NCI-H2107 treated with DMSO at 0.1 percent for 48 hours (cell line): ENCODE measurements around the gene PDPR.
"Not testable (repeated sequence)": the region's sequence is repeated elsewhere in the genome, so short reads cannot be mapped to it uniquely, and the experiment has no call there.

Source experiments
- DNase-seq: peaks from one replicate; lab custom pipeline; 2025; ENCODE audit not compliant: unreplicated experiment; lab: John Stamatoyannopoulos, UW

PDPR gene

GRCh38 chr16:70113982-70114826 is at the start of gene PDPR:
Gene PDPR, plus strand, starts transcription at chr16:70114332. Its CDS starts 6,161 bp downstream, at chr16:70120493.
- peak; percentile 56 for DNase-seq

DNA sequence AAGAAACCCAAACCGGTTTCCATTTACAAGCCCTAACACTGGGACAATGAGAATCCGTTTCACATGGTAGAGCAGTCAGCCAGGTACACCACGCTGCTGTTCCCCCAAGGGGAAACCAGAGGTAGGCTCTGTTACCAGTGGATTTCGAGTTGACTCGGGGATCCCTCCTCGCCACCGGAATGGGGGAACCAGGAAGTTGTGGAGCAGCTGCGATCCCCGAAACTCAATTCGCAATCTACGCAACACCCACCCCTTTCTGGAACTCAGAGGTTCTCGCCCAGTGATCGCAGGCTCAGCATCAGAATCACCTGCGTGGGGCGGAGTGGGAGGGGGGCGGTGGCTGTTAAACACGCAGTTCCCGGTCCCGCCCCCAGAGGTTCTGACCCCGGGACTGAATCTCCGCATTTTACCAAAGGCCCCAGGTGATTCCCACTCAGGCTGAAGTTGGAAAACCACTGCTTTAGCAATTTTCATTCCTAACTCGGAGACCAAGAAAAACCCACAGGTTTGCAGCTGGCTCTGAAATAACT is 49.2 kb upstream of the PDPR start:
- not testable (repeated sequence) for DNase-seq

DNA sequence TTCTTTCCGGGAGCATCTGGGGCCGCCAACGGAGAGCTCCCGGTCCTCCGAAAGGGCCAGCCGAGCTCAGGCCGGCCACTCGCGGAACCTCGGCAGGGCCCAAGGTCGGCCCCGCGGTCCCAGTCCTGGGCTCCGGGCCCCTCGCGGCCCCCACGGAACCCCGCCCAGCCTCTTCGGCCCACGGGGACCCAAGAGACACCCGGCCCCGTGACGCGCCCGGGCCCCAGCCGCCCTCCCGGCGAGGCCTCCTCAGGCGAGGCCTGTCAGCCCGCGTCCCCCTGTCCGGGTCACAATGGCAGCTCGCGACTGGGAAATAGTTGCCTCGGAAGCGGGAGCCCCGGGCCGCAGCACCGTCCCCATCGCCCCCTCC is 48.8 kb upstream of the PDPR start:
- not testable (repeated sequence) for DNase-seq

GRCh38 chr16:70065746-70066658 is 48.1 kb upstream of the PDPR start:
- peak; percentile 51 for DNase-seq

DNA sequence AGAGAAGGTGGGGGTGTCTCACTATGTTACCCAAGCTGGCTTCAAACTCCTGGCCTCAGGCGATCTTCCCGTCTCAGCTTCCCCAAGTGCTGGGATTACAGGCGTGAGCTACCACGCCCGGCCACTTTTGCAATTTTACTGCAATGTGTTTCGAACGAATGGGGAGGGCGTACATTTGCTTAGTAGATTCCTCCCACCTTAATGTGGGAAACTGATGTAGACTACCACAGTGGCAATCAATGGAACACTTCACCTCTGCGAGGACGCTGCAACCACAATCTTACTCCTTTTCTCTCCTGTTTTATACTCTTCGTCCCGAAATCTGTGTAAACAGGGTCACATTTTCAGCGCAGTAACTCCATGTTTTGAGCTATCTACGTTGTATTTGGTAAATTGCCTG is 47.4 kb upstream of the PDPR start:
- not testable (repeated sequence) for DNase-seq

- DNase-seq, result not testable (repeated sequence)
Observed at GRCh38 chr16:70079081-70079480, 35.1 kb upstream of the PDPR start.

- DNase-seq, result not testable (repeated sequence)
Observed at GRCh38 chr16:70081219-70081618, 32.9 kb upstream of the PDPR start.

DNA sequence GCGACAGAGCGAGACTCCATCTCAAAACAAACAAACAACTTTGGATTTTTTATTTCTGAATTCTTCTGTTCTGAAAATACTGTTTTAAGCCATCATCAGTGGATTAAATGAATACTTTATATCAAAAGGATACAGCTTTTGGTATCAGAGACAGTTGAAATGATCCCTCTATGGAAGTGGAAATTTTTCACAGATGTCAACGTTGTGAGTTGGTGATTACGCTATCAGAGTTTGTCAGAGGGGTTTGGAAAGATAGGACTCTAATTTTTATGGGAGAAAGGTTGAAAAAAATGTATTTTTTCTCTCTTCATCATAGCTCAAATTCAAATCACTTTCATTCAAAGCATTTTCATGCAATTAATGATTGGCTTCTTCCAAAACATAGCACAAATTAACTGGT is 30.2 kb upstream of the PDPR start:
- DNase-seq, result not testable (repeated sequence)

- not testable (repeated sequence) for DNase-seq
Observed at GRCh38 chr16:70088160-70088559, 26.0 kb upstream of the PDPR start.

DNA sequence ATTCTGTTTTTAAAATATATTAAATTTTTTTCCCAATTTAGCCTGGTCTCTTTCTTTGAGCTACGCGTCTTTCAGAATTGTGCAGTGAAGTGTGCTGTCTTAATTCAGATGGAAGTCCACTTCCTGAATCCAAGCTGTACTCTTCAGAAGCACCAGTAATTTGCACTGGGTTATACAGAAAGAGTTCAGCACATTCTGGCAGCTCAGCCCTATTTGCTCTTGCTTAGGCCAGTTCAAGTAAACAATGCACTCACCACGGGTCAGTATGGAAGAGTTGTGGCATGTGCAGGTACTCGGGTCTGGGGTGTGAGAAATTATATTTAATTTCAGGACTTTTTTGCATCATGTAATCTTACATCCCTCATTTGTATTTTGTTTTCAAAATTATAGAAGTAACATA is 25.3 kb upstream of the PDPR start:
- DNase-seq, result not testable (repeated sequence)

DNA sequence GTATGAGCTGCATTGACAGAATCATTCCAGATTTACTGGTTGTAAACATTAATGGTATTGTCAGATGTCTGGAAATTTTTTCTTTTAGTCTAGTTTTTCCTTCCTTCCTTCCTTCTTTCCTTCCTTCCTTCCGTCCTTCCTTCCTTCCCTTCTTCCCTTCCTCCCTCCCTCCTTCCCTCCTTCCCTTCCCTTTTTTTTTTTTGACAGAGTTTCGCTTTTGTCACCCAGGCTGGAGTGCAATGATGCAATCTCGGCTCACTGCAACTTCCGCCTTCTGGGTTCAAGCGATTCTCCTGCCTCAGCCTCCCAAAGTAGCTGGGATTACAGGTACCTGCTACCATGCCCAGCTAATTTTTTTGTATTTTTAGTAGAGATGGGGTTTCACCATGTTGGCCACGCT is 24.8 kb upstream of the PDPR start:
- not testable (repeated sequence) for DNase-seq

DNA sequence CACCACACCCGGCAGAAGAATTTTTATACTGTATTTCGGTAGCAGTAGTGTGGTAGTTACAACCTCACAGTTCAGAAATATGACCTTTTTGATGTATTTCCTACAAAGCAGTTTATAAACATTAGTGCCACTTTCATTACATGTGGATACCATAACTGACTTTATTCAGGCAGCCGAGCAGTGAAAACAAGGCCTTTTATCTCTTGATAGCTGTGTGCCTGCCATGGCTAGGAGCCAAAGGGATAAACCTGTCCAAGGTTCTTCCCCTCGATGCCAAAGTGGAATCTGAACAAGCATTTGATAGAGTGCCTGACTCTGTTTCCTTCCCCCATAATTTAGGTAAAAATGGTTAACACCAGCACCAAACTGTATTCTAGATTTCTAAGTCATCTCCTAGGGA is 23.0 kb upstream of the PDPR start:
- not testable (repeated sequence) for DNase-seq

DNA sequence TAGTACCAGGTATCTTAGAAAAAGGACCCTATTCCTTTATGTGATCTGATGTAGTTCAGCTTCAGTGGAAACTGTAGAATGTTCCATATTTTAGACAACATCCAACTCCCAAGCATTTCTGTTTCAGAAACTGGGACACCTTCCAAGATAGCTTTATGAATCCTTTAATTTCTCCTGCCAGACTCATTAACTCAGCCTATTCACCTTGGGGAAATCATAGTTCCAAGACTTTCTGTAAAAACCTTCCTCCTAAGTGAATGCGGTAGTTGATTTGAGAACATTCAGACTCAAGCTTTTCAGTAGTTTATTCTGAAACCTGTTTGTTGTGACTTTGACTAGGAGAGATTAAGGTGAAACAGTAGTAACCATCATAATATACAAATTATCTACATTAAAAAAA is 20.0 kb upstream of the PDPR start:
- not testable (repeated sequence) for DNase-seq

GRCh38 chr16:70109583-70110279 is 4.4 kb upstream of the PDPR start:
- DNase-seq, result not testable (repeated sequence)

DNA sequence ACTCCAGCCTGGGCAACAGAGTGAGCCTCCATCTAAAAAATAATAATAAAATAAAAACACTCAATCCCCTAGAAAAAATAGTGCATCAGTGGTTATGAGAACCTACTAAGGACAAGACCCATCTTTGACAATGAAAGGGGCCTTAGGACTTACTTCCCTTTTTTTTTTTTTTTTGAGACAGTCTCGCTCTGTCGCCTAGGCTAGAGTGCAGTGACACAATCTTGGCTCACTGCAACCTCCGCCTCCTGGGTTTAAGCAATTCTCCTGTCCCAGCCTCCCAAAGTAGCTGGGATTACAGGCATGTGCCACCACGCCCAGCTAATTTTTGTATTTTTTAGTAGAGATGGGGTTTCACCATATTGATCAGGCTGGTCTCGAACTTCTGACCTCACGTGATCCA is 2.0 kb upstream of the PDPR start:
- DNase-seq, result not testable (repeated sequence)

GRCh38 chr16:70113599-70113981 is 542 bp upstream of the PDPR start:
- not testable (repeated sequence) for DNase-seq

GRCh38 chr16:70118354-70118753 is 4.2 kb downstream of the PDPR start:
- DNase-seq, result not testable (repeated sequence)

- not testable (repeated sequence) for DNase-seq
Observed at GRCh38 chr16:70118776-70119175, 4.6 kb downstream of the PDPR start.

DNA sequence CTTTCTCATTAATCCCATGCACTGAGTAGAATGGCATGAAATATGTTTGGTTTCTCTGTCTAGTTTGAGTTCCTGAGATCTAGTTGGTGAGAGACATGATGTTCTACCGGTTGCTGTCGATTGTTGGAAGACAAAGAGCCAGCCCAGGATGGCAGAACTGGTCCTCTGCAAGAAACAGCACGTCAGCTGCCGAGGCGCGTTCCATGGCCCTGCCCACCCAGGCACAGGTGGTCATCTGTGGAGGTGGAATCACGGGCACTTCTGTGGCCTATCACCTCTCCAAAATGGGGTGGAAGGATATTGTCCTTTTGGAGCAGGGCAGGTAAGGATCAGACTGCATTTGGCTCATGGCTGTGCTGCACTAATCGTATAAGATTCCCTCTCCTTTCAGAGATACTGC is 6.3 kb downstream of the PDPR start:
- DNase-seq, result not testable (repeated sequence)

DNA sequence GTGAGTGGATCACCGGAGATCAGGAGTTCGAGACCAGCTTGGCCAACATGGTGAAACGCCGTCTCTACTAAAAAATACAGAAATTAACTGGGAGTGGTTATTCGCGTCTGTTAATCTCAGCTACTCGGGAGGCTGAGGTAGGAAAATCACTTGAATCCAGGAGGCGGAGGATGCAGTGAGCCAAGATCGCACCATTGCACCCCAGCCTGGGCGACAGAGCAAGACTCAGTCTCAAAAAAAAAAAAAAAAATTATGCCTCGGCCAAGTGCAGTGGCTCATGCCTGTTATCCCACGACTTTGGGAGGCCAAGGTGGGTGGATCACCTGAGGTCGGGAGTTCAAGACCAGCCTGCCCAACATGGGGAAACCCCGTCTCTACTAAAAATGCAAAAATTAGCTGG is 9.7 kb downstream of the PDPR start:
- DNase-seq, result not testable (repeated sequence)

DNA sequence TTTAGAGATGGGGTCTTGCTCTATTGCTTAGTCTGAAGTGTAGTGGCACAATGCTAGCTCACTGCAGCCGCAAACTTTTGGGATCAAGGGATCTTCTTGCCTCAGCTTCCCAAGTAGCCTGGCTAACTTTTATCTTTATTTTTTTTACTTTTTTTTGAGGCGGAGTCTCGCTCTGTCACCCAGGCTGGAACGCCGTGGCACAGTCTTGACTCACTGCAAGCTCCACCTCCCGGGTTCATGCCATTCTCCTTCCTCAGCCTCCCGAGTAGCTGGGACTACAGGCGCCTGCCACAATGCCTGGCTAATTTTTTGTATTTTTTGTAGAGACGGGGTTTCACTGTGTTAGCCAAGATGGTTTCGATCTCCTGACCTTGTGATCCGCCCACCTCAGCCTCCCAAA is 12.1 kb downstream of the PDPR start:
- not testable (repeated sequence) for DNase-seq
